Neural progenitor cell (in vitro differentiated cells): ENCODE results near the gene SPATA46.

ENCODE experiments used
- CTCF ChIP-seq: fragments of 200-600 bp; sonication (generic); IDR thresholded peaks from 2 replicates; pipeline ENCODE4 v1.5.1; 2017; ENCODE audit warnings: antibody characterized with exemption, mild to moderate bottlenecking
- EZH2 ChIP-seq: fragments of 200-600 bp; sonication (generic); IDR thresholded peaks from 2 replicates; pipeline ENCODE4 v1.6.1; 2017; ENCODE audit warnings: antibody characterized with exemption, mild to moderate bottlenecking, moderate library complexity
- EZH2phosphoT487 ChIP-seq: fragments of 200-600 bp; sonication (generic); IDR thresholded peaks from 2 replicates; pipeline ENCODE4 v1.6.1; 2017; ENCODE audit warnings: antibody characterized with exemption

DNA sequence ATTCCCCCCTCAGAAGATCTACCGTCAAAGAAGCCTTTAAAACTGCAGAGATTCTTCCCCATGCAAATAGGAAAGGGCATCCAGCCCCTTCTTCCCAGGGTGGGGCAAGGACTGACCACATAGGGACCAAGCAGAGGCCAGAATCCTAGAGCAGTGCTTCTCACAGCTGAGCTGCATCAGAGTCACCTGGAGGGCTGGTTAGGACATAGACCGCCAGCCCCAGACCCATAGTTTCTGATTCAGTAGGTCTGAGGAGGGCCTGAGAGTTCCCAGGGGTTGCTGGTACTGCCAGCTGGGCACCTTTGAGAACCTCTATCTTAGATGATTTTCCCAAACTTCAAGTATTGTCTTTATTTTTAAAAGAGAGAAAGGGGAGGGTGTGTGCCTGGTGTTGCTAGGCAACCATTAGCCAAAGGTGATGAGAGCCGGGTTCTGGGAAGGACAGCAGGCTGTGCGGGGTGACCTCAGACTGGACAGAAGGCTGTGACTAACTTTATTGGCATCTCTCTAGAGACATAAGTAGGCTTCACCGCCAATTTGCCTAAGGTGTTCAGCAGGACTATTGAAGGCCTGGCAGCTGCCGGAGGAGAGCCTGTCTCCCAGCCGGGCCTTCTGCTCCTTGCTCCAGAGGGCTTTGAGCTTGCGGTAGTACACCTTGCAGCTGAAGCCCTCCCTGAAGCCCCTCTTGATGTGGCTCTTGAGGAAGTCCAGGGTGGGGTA lies 3.0 kb downstream of the SPATA46 start:
- TF ChIP-seq CTCF (no peak), EZH2 (no peak), EZH2phosphoT487 (no peak)
